ENCODE measurements around the gene KRT3.

KRT3 gene

GRCh38 chr12:52795694-52796428 is at the start of gene KRT3:
KRT3 (minus strand) TSS chr12:52796117; CDS start chr12:52796042, 75 bp downstream.
- Histone ChIP-seq H3K27me3 (ENCODE audit: control insufficient read depth in 1 of 2, insufficient read depth in 2 of 2, low read length in 2 of 2) (peaks cover 5 to 9% of the 10 kb centered on the region in 2 donors), H3K36me3 (ENCODE audit: control insufficient read depth in 1 of 2, insufficient read depth in 2 of 2, low read length in 2 of 2) (no peaks in the 10 kb centered on the region), H3K9ac (ENCODE audit: low read depth in 1 of 2, low read length in 2 of 2) (no peak within 1 kb of the TSS), H3K27ac (ENCODE audit: low read depth, low read length) (no peak within 1 kb of the TSS), H3K4me3 (ENCODE audit: low read depth in 1 of 2, low read length in 2 of 2) (no peak within 1 kb of the TSS), H3K4me1 (ENCODE audit: control insufficient read depth in 1 of 2, insufficient read depth in 2 of 2, low read length in 2 of 2) (no peaks in the 10 kb centered on the region), H3K9me3 (ENCODE audit: control insufficient read depth in 1 of 2, low read length in 2 of 2) (no peaks in the 10 kb centered on the region)

DNA sequence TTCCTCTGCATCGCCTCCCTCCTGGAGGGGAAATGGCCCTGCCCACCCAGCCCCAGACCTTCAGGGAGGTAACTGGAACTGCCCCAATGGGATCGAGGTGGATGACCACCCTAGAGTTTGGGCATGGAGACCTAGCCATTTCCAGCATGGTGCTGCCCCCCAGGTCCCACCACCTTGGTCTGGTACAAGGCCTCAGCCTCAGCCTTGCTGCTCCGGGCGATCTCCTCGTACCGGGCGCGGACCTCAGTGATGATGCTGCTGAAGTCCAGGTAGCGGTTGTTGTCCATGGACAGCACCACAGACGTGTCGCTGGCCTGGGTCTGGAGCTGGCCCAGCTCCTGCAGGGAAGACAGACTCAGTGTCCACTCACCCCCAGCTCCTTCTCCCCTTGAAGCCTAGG is 48.5 kb upstream of the KRT3 start:
- H3K27ac ChIP-seq (ENCODE audit: low read depth, low read length), result no peak overlapping the region
- H3K9ac ChIP-seq (ENCODE audit: low read depth in 1 of 2, low read length in 2 of 2), result no peak overlapping the region
- H3K36me3 ChIP-seq (ENCODE audit: control insufficient read depth in 1 of 2, insufficient read depth in 2 of 2, low read length in 2 of 2), result no peaks in the 10 kb centered on the region
- H3K4me3 ChIP-seq (ENCODE audit: low read depth in 1 of 2, low read length in 2 of 2), result no peak overlapping the region
- H3K9me3 ChIP-seq (ENCODE audit: control insufficient read depth in 1 of 2, low read length in 2 of 2), result no peaks in the 10 kb centered on the region
- H3K27me3 ChIP-seq (ENCODE audit: control insufficient read depth in 1 of 2, insufficient read depth in 2 of 2, low read length in 2 of 2), result peaks cover 0 to 4% of the 10 kb centered on the region in 2 donors
- H3K4me1 ChIP-seq (ENCODE audit: control insufficient read depth in 1 of 2, insufficient read depth in 2 of 2, low read length in 2 of 2), result no peaks in the 10 kb centered on the region

DNA sequence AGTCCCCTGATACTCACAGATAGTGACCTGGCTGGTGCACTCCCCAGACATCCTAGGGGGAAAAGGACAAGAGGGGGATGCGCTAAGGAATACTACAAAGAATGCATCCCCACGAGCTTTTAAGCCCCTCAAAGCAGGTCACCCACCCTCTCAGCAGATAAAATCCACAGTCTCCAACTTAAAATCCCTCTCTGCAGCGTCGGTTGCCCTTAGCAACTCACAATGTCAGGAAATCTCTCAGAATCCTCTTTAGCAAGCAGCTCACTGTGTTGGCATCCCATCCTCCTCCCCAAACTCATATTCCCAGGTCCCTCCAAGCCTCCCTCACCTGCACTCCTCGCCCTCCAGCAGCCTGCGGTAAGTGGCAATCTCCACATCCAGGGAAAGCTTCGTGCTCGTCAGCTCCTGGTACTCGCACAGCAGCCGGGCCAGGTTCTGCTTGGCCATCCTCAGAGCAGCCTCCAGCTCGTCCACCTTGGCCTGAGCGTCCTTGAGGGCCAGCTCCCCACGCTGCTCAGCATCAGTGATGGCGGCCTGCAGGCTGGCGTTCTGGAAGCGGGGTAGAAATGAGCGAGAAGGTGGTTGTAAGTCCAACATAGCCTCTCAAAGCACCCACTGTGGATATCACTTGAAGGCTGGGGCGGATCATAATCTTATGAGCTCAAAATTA is 43.7 kb upstream of the KRT3 start:
- H3K27ac ChIP-seq (ENCODE audit: low read depth, low read length), result no peak overlapping the region
- no peak overlapping the region for H3K9ac ChIP-seq (ENCODE audit: low read depth in 1 of 2, low read length in 2 of 2)
- H3K27me3 ChIP-seq (ENCODE audit: control insufficient read depth in 1 of 2, insufficient read depth in 2 of 2, low read length in 2 of 2), result peaks cover 7 to 10% of the 10 kb centered on the region in 2 donors
- no peaks in the 10 kb centered on the region for H3K9me3 ChIP-seq (ENCODE audit: control insufficient read depth in 1 of 2, low read length in 2 of 2)
- no peak overlapping the region for H3K4me3 ChIP-seq (ENCODE audit: low read depth in 1 of 2, low read length in 2 of 2)
- H3K36me3 ChIP-seq (ENCODE audit: control insufficient read depth in 1 of 2, insufficient read depth in 2 of 2, low read length in 2 of 2), result no peaks in the 10 kb centered on the region
- H3K4me1 ChIP-seq (ENCODE audit: control insufficient read depth in 1 of 2, insufficient read depth in 2 of 2, low read length in 2 of 2), result no peaks in the 10 kb centered on the region

DNA sequence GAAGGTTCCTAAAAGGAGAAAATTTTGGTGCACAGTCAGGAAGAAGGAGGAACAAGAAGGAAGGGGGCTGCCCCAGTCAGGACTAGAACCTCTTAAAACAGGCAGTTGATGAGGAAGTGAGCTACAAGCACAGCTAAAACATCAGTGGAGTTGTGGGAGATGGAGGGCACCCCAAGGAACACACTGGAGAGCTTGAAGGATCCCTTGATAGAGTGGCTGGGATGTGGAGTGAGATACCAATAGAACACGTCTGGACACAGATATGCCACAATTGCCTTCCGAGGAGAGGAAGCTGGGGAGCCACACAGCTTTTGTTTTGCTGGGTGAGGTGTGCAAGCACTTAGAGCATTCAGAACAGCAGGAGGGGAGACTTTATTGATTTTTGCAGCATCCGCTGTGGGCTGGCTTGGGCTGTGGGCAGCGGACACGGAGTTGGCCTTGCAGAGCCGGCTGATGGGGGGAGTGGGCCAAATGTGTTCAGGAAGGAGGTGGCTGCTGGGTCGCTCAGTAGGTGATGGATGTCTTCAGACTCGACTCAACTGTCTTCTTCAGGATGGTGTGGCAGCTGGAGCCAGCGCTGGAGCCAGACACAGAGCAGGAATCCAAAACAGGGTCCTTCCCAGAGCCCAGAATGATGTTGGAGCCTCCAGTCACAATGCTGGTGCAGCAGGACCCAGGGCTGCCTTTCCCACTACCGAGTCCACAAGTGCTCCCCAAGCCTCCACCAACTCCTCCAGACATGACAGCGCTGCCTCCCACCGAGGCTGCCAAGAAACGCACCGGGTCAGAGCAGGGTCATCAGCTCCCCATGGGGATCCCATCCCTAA is 42.9 kb upstream of the KRT3 start:
- no peak overlapping the region for H3K27ac ChIP-seq (ENCODE audit: low read depth, low read length)
- no peaks in the 10 kb centered on the region for H3K36me3 ChIP-seq (ENCODE audit: control insufficient read depth in 1 of 2, insufficient read depth in 2 of 2, low read length in 2 of 2)
- H3K4me3 ChIP-seq (ENCODE audit: low read depth in 1 of 2, low read length in 2 of 2), result no peak overlapping the region
- H3K9me3 ChIP-seq (ENCODE audit: control insufficient read depth in 1 of 2, low read length in 2 of 2), result no peaks in the 10 kb centered on the region
- no peaks in the 10 kb centered on the region for H3K4me1 ChIP-seq (ENCODE audit: control insufficient read depth in 1 of 2, insufficient read depth in 2 of 2, low read length in 2 of 2)
- H3K9ac ChIP-seq (ENCODE audit: low read depth in 1 of 2, low read length in 2 of 2), result no peak overlapping the region
- H3K27me3 ChIP-seq (ENCODE audit: control insufficient read depth in 1 of 2, insufficient read depth in 2 of 2, low read length in 2 of 2), result peaks cover 7 to 10% of the 10 kb centered on the region in 2 donors

- peaks cover 0 to 5% of the 10 kb centered on the region in 2 donors for H3K4me1 ChIP-seq (ENCODE audit: control insufficient read depth in 1 of 2, insufficient read depth in 2 of 2, low read length in 2 of 2)
- H3K4me3 ChIP-seq (ENCODE audit: low read depth in 1 of 2, low read length in 2 of 2), result no peak overlapping the region
- no peak overlapping the region for H3K9ac ChIP-seq (ENCODE audit: low read depth in 1 of 2, low read length in 2 of 2)
- no peaks in the 10 kb centered on the region for H3K9me3 ChIP-seq (ENCODE audit: control insufficient read depth in 1 of 2, low read length in 2 of 2)
- H3K27me3 ChIP-seq (ENCODE audit: control insufficient read depth in 1 of 2, insufficient read depth in 2 of 2, low read length in 2 of 2), result peaks cover 7 to 10% of the 10 kb centered on the region in 2 donors
- no peaks in the 10 kb centered on the region for H3K36me3 ChIP-seq (ENCODE audit: control insufficient read depth in 1 of 2, insufficient read depth in 2 of 2, low read length in 2 of 2)
- no peak overlapping the region for H3K27ac ChIP-seq (ENCODE audit: low read depth, low read length)
Measured at GRCh38 chr12:52837781-52838608, 42.1 kb upstream of the KRT3 start.

DNA sequence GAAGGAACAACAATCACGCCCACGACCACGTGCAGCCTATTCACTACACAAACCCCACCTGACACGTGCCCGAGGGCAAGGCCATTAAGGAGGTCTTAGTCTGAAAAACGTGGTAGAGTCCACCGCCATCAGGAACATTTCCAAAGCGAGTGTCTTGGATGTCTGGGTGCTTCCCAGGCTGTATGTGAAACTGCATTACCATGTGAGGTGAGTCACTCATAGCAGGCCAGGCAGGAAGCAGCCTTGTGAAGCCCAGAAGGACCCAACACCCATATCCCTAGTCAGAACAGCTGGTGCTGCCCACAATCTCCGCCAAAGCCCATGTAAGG is 41.5 kb upstream of the KRT3 start:
- H3K4me1 ChIP-seq (ENCODE audit: control insufficient read depth in 1 of 2, insufficient read depth in 2 of 2, low read length in 2 of 2), result peaks cover 0 to 11% of the 10 kb centered on the region in 2 donors
- no peak overlapping the region for H3K4me3 ChIP-seq (ENCODE audit: low read depth in 1 of 2, low read length in 2 of 2)
- H3K27ac ChIP-seq (ENCODE audit: low read depth, low read length), result no peak overlapping the region
- H3K9me3 ChIP-seq (ENCODE audit: control insufficient read depth in 1 of 2, low read length in 2 of 2), result no peaks in the 10 kb centered on the region
- peaks cover 7 to 10% of the 10 kb centered on the region in 2 donors for H3K27me3 ChIP-seq (ENCODE audit: control insufficient read depth in 1 of 2, insufficient read depth in 2 of 2, low read length in 2 of 2)
- H3K36me3 ChIP-seq (ENCODE audit: control insufficient read depth in 1 of 2, insufficient read depth in 2 of 2, low read length in 2 of 2), result no peaks in the 10 kb centered on the region
- H3K9ac ChIP-seq (ENCODE audit: low read depth in 1 of 2, low read length in 2 of 2), result no peak overlapping the region

DNA sequence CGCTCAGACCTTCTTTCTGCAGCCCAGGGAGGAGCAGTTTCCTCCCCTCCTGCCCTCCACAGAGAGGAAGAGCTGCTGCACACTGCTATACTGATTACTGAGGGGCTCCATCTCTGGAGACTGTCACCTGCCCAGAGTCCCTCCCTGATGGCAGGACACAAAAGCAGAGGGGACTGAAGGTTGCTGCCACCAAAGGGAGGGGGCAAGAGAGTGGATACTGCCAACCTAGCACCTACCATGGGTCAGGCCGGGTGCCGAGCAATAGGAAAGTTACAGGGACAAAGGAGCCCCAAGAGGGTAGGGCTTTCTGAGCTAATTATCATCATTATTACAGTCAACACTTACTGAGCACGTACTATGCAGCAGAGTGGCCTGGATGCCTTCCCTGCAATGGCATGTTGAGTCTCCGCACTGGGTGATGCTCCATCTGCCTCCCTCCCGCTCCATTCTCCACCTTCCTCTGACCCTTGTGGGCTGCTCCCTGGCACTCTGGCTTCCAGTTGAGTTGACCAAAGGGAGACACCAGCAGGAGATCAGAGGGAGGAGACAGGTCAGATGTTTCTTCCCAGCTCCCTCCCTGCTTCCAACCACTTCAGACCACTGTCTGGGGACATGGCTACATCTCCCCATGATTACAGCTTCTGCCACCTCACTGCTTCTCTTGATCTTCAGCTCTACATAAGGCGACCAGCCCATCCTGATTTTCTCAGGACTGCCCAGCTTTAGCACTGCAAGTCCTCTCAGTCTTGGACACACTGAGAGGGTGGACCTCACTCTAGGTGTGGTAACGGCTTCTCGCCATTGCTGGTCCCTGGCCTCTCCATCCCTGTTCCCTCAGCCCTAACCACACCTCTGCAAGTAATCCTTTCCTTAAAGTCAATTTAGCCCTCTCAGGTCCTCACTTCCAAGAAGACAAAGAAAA is 40.8 kb upstream of the KRT3 start:
- Histone ChIP-seq H3K4me1 (ENCODE audit: control insufficient read depth in 1 of 2, insufficient read depth in 2 of 2, low read length in 2 of 2) (peaks cover 0 to 11% of the 10 kb centered on the region in 2 donors), H3K9ac (ENCODE audit: low read depth in 1 of 2, low read length in 2 of 2) (no peak overlapping the region), H3K9me3 (ENCODE audit: control insufficient read depth in 1 of 2, low read length in 2 of 2) (no peaks in the 10 kb centered on the region), H3K36me3 (ENCODE audit: control insufficient read depth in 1 of 2, insufficient read depth in 2 of 2, low read length in 2 of 2) (no peaks in the 10 kb centered on the region), H3K4me3 (ENCODE audit: low read depth in 1 of 2, low read length in 2 of 2) (no peak overlapping the region), H3K27me3 (ENCODE audit: control insufficient read depth in 1 of 2, insufficient read depth in 2 of 2, low read length in 2 of 2) (peaks cover 7 to 10% of the 10 kb centered on the region in 2 donors), H3K27ac (ENCODE audit: low read depth, low read length) (no peak overlapping the region)

DNA sequence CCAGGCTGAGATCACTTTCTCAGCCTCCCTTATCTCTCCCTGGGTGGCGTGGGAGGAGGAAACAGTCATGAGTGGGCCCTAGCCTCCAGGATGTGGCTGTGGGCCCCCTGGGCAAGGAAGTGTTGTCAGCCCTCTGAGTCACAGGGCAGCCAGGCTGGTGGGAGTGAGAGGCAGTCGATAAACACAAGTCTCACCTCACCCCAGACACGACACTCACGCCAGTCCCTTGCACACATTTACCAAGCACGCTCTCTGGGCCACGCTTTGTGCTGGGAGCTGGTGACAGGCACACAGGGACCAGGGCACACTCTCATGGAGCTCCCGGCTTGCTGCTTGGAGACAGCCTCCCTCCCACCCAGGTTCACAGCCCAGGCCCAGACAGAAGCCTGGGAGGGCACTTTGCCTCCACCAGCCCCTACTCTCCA is 40.1 kb upstream of the KRT3 start:
- peaks cover 0 to 11% of the 10 kb centered on the region in 2 donors for H3K4me1 ChIP-seq (ENCODE audit: control insufficient read depth in 1 of 2, insufficient read depth in 2 of 2, low read length in 2 of 2)
- H3K9ac ChIP-seq (ENCODE audit: low read depth in 1 of 2, low read length in 2 of 2), result no peak overlapping the region
- no peak overlapping the region for H3K4me3 ChIP-seq (ENCODE audit: low read depth in 1 of 2, low read length in 2 of 2)
- no peaks in the 10 kb centered on the region for H3K36me3 ChIP-seq (ENCODE audit: control insufficient read depth in 1 of 2, insufficient read depth in 2 of 2, low read length in 2 of 2)
- no peaks in the 10 kb centered on the region for H3K9me3 ChIP-seq (ENCODE audit: control insufficient read depth in 1 of 2, low read length in 2 of 2)
- peaks cover 7 to 10% of the 10 kb centered on the region in 2 donors for H3K27me3 ChIP-seq (ENCODE audit: control insufficient read depth in 1 of 2, insufficient read depth in 2 of 2, low read length in 2 of 2)
- no peak overlapping the region for H3K27ac ChIP-seq (ENCODE audit: low read depth, low read length)
